SIG-M5 (cell line): ENCODE data around the gene PPFIA4.
"Not testable (repeated sequence)": the region's sequence is repeated elsewhere in the genome, so short reads cannot be mapped to it uniquely, and the experiment has no call there.

ENCODE experiments used
- DNase-seq: peaks from one replicate; lab custom pipeline; 2025; lab: John Stamatoyannopoulos, UW

PPFIA4 gene

DNA sequence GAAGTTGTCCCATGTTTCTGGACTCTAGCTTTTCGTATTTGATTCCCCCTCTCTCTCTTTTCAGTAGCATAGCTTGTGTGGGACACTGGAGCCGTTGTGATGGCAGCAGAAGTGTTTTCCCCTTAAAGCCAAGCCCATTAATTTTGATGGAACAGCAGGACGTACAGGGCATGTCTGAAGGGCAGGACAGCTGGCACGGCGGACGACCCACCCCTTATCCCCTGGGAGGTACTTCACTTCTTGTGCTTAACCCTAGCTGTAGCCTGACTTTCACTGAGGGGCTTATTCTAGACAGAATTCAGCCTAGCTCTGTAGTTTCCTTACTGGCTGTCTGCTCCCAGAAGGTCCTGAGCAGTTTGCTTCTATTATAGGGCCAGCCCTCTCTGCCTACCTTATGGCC is 8.6 kb upstream of the PPFIA4 start:
- no peak for DNase-seq

- not testable (repeated sequence) for DNase-seq
Measured at GRCh38 chr1:203022855-203023254, 3.4 kb upstream of the PPFIA4 start.

DNA sequence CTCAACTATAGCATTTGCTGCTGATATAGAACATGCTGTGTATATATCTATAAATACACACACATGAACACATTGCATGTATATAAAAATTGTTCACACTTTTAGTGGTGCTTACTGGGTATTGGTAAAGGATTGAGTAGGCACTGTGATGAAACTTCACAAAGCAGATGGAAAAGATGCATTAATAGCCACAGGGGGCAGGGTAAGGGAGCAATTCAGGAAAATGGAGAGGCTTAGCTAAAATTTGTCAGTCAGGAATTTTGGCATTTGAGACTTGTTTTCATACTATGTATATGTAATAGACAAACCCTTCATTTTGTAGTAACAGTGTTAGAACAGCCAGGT is 633 bp upstream of the PPFIA4 start:
- no peak for DNase-seq

- DNase-seq, result no peak
Measured at GRCh38 chr1:203026666-203027663, 674 bp downstream of the PPFIA4 start.

DNA sequence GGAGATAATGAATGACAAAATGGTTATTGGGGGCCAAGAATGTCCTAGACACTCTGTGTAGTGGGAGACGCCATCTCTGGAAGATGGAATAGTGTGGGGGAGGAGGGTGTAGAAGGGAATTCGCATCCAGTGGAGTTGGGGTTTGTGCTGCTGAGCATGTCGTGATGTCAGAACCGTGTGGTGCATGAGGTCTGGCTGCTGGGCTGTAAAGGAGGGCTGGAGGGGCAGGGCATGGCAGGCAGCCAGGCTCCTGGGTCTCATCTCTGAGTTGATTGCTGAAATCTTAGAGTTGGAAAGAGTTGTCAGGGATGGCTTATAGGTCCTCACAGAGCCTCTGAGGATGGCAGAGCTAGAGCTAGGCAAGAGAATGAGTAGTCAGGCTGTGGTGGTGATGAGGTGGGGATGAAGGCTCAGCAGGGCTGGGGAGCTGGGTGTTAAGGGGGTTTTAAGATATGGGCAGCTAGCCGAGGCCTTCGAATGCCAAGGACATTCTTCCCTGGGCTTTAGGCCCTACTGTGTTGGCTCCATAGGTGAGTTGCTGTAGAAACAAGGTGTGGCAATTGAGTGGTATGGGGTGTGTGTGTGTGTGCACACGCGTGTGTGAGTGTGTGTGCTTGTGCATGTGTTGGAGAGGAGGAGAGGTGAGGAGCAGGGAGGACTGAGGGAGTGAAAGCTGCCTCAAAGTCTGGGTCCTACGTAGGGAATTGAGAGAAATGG is 1.9 kb downstream of the PPFIA4 start:
- DNase-seq, result no peak

GRCh38 chr1:203028784-203029553 is 2.7 kb downstream of the PPFIA4 start:
- no peak for DNase-seq

DNA sequence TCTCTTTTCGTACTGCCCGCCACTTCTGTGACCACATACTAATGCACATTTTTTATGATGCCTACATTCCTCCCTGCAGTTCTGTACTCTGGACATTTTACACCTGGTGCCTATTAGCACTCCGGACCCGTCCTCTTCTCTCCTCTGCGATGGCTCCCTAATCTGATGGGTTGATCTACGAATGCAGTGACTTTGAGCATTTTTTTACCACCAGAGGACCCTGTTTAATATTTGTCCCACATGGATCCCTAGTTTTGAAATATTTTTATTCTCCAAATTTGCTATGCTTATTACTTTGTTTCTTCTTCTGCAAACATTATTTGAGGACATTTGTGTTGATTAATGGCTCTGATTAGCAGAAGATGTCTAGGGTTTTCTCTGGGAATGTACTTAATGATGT is 5.2 kb downstream of the PPFIA4 start:
- no peak for DNase-seq

DNA sequence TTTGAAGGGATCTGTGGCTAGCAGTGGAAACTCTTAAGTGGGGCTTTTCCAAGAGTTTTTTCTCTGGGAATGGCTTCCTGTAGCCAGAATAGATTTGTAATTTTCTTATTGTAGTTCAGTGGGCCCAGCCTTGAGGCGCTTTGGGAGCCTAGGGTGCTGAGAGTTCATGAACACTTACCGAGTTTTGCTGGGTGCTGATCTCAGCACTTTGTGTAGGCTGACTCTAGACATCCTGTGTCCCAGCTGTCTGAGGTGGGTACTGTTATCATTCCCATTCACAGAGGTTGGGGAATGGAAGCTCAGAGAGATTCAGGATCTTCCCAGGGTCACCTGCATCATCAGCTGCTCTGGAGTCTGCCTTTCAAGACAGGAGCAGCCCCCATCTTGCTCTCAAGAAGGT is 7.0 kb downstream of the PPFIA4 start:
- no peak for DNase-seq

DNA sequence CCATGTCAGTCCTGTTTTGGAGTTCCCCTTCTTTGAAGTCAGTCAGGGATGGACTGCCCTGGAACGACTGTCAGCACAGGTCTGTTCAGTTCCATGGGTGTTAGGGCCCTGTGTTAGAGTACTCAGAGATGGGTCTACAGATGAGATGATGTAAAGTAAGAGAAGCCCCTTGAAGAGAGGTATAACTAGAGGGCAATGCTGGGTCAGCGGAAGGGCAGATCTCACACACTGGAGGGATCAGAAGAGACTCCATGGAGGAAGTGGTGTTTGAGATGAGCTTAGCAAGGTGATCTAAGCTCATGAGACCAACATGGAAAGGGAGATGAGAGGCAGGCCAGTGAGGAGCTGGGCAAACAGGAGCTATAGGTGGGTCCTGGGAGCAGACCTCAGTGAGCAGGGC is 7.6 kb downstream of the PPFIA4 start:
- DNase-seq, result no peak

DNA sequence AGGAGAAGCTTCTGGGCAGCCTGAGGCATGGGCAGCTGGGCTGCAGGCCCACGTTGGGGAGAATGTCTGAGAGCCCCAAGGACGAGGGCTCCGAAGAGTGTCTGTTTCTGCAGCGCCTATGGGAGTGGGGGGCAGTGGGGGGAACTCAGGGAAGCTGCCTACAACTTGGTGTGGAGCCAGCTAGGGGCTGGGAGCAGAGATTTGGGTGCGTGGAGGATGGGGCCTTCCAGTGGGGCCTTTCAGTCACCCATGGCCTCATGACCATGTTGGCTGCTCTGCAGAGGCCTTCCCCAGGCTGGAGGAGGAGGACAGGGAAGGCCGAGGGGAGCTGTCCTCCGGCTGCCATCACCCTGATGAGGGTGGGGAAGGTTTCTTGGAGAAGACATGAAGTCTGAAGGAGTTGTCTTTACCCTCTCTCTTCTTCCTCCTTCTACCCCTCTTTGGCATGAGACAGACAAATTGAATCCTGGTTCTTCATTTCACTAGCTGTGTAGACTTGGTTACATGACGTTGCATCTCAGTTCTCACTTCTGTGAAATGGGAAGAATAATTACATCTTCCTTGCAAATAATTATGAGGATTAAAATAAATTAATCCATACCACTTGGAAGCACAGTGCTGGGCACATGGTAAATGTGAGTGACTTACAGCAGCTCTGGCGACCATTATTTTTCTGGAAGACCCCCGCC is 8.3 kb downstream of the PPFIA4 start:
- no peak for DNase-seq

- DNase-seq, result no peak
Measured at GRCh38 chr1:203035111-203036000, 9.1 kb downstream of the PPFIA4 start.

DNA sequence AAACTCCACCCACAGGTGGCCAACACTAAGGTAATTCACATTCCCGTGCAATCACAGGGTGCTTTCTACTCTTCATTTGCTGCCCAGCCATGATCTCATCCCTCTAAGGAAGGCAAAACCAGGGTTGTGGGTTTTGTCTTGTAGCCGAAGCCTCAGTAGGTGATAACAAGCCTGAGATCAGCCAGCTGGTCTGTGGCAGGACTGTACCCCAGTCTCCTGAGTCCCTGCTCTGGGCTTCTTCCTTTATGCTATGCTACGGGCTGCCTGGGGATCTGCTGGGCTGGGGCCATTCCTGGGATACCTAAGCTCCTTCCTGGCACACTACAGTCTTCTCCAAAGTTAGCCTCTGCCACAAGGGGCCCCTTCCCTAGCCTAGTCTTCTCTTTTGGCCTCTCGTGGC is 9.8 kb downstream of the PPFIA4 start:
- no peak for DNase-seq

DNA sequence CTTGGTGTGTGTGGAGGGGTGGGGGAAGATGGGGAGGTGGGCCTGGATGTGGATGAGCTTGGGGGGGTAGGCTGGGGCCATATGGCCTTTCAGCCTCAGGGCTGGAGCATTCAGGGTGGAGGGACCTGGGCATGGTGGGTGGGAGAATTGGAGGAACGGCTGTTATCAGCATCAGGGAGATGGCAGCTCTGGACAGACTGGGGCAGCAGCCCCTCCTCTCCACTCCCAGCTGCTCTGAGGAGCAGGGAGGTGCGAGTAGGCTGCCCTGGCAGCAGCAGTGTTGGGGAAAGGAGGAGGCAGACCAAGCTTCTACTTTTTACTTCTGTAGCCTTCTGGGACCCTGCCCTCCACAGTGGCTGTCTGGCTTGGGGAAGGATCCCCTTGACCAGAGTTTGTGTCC is 10.2 kb downstream of the PPFIA4 start:
- DNase-seq, result no peak

GRCh38 chr1:203037509-203038190 is 11.4 kb downstream of the PPFIA4 start:
- no peak for DNase-seq

- no peak for DNase-seq
Measured at GRCh38 chr1:203038217-203038741, 12.0 kb downstream of the PPFIA4 start.

GRCh38 chr1:203038891-203039608 is 12.8 kb downstream of the PPFIA4 start:
- no peak for DNase-seq

DNA sequence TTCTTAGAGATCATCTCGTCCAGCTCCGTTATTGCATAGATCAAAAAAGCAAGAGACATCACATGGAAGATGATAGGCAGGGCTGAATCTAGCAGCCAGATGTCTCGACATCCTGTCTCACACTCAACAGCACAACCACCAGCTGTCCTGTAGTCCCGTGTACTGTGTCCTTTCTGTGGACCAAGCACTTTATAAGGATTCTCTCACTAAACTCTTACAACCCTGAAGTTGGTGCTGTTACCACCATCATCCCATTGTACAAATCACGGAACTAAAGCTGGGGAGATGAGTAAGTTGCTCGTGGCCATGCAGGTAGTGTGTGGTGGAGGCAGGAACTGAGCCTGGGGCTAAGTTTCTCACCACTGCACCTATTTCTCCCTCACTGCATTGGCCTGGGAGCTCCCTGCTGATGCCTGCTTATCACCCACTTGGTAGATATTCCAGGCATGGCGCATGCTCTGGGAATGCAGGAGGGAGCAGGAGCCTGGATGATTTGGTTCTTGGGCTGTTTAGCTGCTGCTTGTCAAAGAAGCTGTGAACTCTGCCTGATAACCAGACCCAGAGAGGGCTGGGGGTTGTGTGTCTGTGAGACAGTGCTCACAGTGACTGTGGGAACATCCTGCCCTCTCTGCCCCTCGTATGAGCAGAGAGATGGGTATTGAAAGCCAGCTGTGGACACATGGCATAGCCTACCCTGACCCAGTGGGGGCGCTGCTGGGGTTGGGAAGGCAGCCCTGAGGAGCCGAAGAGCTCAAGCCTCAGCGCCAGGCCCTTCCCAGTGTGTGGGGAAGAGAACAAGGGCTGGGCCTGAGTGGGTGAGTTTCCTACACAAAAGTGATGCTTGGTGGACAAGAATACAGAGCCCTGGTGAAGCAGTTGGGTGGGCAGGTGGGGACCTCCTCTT is 13.6 kb downstream of the PPFIA4 start:
- DNase-seq, result no peak
